Hematopoietic multipotent progenitor cell treated with erythropoietin and hydrocortisone succinate and interleukin-3 and kit ligand, for 4 days (in vitro differentiated cells): Measurements from ENCODE around the gene KCNK2.

ENCODE experiments used
- DNase-seq: peaks from one replicate; pipeline ENCODE4 v3.0.0-alpha.2; 2015

The KCNK2 gene

DNA sequence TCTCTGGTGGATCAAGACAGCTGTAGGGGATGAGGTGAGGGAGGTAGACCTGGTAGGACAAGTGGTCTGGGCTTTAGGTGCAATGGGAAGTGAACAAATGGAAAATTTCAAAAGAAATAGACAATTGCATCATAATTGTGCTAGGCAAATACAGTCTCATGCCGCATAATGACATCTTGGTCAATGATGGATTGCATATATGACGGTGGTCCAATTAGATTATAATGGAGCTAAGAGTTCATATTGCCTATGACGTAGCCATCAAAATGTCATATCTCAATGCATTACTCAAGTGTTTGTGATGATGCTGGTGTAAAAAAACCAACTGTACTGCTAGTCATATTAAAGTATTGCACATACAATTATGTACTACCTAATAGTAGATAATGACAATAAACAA lies 19.0 kb downstream of the KCNK2 start:
- DNase-seq: no peak

DNA sequence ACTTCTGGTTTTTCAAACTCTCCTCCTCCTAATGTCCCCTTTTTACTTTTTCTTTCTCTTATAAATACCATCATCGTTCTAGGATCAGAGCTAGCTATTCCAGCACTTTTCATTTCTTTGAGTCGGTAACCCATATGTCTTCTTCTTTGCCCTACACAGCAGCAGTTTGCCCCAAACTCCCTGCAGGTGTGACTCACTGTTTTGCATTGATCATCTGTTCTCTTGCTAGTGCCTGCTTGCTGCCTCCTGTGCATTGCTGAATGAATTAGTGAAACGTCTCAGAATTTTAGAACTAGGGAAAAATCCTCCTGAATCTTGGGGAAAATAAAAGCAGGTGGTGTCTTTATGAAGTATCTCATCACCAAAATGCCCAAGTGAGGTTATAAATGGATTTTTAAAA lies 21.7 kb downstream of the KCNK2 start:
- DNase-seq: no peak

DNA sequence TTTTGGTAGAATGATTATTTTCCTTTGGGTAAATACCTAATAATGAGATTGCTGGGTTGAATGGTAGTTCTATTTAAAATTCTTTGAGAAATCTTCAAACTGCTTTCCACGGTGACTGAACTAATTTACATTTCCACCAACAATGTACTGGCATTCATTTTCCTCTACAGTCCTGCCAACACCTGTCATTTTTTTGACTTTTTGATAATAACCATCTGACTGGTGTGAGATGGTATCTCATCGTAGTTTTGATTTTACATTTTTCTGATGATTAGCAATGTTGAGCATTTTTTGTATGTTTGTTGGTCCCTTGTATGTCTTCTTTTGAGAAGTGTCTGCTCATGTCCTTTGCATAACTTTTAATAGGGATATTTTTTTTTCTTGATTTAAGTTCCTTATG lies 23.5 kb downstream of the KCNK2 start:
- DNase-seq: no peak

DNA sequence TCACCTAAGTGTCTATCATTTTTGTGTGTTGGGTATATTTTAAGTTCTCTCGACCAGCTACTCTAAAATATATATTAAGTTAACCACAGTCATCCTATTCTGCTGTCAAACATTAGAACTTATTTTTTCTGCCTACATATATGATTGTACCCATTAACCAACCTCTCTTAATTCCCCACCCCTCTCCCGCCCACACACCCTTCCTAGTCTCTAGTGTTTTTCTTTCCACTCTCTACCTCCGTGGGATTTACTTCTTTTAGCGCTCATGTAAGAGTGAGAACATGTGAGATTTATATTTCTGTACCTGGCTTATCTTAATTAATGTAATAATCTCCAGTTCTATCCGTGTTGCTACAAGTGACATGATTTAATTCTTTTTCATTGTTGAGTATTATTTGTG lies 26.6 kb downstream of the KCNK2 start:
- DNase-seq: no peak

DNA sequence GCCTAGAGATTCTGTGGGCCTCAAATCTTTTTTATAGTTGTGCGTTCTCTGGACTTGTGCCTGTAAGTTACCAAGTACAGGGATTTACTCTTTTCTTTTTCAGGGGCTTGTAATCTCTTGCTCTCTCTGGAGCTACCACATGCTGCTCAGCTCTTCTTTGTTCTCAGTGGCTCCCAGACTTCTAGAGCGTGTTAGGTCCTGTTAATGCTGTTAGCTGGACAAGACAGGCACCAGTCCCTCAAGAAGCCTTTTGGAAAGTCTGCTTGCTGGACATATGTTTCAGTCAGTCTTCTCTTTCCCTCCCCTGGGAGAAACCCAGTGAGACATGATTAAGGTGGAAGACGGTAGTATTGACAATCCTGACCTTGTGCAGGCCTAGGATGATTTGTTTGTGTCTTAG lies 29.4 kb downstream of the KCNK2 start:
- DNase-seq: no peak

DNA sequence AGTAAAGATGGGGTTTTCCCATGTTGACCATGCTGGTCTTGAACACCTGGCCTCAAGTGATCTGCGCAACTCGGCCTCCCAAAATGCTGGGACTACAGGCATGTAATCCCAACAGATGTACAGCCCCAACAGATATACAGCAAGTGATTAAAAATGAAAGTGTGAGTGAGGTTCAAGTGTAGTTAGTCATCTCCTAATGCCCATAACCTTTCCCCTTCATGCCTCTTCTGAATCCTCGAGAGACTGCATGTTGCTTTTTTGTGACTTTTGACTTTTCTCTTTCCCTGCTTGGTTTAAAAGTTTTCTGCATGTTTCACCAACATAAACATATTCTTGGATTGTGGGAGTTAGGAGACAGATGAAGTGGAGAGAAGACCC lies 31.2 kb downstream of the KCNK2 start:
- DNase-seq: no peak

DNA sequence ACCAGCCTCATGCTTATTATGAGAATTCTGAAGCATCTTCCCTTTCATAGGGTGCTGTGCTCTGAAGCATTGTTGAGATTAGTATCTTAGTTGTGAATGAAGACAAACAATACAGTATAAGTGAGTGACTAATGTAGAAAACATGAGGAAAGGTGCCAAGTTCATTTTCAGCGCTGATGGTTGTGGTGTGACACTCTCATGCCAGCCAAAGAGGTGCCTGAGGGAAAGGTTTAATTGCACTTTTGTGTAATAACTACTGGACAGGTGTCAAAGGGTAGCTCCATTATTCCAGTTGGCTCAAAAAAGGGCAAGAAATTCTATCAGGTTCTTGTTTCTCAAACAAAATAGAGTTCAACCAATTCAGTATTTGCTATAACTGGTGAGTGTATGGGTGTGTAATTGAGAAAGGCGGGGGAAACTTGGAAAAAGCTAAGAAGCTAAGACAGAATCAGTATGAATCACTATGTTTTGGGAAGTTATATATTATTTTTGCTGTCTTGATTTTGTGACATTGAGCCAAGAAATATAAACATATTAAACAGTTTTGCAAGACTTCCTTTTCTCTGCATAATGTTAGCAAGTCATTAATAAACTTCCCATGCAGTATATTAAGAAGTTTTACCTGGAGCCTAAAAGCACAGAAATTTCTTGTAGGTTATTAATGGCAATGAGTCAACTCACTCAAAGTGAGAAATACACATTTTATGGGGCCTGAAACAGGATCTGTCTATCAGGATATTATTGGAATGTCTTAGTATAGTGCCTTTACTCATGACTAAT lies 31.8 kb downstream of the KCNK2 start:
- no peak for DNase-seq

DNA sequence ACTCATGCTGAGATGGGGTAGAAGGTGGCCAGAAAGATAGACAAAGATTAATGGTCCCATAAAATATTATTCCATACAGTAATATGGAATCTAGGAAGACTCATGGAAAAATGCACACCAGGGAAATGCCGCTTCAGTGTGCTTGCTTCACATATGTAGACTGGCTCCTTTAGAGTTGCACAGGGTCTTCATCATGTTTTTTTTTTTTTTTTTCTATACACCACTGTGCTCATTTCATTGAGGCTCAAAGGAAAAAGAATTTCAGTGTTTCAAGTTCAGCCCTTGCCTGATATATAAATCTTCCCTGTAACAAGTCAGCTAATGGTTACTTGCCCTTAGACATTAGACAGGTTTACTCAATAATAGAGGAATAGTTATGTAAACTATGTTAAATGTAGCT lies 33.2 kb downstream of the KCNK2 start:
- DNase-seq: no peak

DNA sequence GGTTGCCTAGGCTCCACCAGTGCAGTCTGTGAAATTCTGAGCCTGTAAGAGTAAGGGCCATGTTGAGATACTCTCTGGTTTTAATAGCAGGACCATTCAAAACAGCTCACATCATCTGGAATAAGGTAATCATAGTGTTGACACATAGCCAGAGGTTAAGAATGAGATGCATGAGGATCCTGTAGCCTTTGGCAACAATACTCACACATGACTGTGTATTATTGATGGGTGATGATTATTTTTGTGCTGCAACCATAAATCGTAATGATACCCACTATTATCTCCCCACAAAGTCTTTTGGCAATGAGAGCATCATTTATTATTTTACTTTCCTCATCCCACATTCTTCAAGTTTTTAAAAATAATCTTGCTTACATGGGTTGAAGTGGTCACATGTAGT lies 35.5 kb downstream of the KCNK2 start:
- no peak for DNase-seq

DNA sequence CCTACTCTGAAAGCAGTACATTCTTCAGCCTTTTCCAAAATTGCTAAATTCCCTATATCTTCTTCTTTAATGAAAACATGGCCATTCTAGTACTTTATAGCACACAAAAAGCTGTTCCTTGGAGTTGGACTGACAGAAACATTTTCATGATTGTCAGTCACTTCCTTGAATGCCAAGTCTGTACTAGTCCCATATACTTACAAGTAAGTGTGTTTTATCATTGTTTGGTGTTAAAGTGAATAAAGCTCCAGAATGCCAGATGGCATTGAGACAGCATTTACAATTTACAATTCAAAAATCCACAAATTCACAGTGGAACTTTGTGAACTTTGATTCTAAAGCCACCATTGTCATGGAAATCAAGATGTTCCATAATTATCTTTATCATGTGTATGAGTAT lies 36.5 kb downstream of the KCNK2 start:
- no peak for DNase-seq

DNA sequence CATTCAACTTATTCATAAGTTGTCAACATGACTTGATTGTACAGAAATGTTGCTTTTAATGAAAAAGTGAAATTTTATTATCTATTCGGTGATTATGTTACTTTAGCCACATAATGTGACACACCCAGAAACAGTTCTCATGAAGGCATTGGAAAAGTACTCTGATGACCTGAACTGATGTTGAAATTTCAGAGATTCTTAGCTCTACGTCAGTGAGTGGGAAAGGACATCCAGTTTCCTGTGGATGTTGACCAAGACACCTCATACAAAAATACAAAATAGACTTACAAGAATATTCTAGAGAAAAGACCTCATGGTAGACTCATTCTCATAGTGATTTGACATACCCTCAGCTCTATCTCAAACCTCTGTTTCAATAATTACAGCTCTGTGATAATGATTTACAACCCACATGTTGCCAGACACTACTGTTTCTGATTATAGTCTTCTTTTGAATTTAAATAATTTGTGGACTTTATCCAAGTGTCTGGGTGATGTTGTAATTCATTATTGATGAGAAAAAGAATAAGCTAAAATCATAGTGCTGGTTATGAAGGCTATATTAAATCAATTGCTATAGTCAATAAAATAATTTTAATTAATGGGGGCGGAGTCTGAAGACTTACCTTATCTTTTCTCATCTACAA lies 37.3 kb downstream of the KCNK2 start:
- DNase-seq: no peak

DNA sequence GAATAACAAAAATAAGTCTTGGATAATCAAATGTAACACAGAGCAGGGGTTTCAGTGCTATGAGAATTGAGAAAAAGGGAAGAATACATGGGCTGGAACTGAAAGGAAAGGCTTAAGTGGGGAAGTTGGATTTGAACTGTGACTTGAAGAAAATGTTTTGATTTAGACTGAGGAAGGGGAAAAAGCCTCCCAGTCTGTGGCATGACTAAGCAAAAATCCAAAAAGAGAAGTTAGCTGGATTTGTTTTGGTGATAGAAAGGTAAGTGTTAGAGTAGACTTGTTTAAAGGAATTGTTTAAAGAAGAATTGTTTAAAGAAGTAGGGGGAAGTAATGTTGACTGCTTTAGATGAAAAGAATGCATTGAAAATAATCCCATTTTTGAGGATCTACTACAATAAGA lies 46.0 kb downstream of the KCNK2 start:
- peak; percentile 16 for DNase-seq

DNA sequence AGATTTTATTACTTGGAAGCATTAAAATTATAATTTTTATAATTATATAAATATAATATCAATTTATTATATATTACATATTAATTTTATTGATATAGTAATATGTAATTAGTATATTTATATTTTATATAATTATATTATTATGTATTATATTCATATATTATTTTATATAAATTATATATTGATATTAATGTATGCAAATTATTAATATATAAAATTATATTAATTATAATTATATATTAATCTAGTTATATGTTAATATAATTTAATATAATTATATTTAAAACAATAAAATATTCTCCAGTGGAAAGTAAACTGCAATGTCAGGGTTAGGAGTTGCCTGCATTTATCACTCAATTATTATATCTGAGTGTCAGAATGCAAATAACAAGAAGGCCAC lies 48.8 kb downstream of the KCNK2 start:
- no peak for DNase-seq

DNA sequence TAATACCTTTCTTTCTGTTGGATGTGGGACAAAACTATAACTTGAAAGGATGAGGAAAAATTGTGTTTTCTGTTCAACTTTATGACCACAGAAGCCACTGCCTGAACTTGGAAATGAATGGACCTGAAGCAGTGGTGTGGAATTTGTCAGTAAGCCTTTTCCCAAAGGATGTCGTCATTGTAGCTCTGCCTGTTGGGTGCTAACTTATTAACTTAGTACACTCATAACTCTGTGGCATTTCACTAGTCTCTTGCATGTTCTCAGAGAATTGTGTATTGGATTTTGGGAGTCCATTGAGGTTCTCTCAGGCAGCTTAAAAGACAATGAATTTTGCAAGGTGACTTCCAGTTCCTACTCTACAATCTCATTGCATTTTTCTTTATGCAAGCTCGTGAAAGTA lies 49.6 kb downstream of the KCNK2 start:
- DNase-seq: no peak

DNA sequence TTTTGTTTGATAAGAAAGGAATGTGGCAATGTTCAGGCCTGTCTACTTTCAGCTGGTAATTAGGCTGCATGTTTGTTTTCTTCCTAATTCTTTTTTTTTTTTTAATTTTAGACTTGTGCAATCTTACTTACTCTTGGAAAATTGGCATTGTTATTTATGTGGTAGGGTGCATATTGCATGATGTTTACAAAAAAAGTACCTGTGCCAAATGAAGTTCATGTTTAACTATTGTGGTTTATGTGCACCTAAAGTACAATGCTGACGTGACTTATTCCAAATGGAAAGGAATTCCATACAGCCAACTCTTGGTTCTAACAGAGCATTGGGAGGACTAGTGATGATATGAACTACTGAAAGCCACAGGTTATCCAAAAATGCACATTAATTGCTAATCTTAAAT lies 51.0 kb downstream of the KCNK2 start:
- DNase-seq: no peak

DNA sequence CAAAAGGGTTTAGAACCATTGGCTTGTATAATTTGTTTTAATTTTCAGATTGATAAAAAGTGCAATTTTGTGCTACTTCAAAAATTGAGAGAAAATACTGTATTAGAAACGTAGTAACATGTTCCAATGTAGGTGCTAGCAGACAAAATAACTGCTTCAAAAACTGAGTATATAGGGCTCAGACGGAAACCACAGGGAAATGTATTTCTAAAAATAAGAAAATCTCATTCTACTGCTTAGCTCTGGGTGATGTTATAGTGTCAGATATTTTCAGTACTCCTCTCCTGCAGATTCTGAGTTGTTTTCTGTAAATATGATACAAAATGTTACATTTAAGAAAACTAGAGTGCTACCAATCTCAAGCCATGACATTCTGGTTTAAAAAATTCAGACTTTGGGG lies 55.4 kb downstream of the KCNK2 start:
- no peak for DNase-seq

DNA sequence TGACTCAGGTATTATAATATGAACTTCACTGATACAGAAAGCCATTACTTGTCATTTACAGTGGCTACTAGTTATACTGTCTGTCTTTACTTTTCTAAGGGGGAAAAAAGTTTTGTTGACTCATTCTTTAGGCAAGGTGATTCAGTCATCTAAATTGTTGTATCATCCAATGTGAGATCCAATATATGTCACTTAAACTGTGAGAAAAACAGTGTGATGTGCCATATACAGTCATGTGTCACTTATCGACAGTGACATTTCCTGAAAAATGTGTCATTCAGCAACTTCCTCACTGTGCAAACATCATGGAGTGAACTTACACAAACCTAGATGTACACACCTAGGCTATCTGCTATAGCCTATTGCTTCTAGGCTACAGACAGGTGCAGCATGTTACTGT lies 57.6 kb downstream of the KCNK2 start:
- no peak for DNase-seq

DNA sequence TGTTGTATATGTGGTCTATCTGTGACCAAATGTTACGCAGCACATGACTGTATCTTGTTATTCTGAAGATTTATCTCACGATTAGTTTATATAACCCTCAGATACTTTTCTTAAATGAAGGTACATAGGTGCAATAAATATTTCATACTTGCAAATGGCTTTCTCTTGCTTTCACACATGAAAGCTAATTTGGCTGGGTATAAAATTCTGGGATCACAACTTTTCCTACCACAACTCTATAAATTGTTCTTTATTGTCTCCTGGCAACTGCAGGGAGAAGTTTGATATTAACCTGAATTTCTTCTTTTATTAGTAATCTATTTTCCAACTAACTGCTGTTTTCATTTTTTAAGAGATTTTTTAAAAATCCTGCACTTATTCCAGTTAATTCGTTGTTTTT lies 58.9 kb downstream of the KCNK2 start:
- no peak for DNase-seq

DNA sequence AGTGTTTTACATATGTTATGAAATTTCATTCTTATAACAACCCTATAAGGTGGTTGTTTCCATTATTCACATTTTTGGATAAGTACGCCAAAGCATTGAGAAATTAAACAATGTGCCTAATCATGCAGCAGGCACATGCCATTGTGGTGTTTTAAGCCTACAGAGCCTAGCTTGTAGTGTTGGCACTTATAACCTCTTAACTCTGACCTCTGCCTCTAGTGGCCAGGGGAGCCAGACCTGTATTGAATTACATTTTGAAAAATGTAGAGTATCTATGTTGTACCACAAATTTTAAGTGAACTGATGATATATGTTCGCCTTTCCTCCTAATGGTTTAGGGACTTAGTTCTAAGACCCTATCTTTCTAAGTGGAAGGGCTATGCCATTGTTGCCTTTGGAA lies 61.0 kb downstream of the KCNK2 start:
- DNase-seq: no peak

DNA sequence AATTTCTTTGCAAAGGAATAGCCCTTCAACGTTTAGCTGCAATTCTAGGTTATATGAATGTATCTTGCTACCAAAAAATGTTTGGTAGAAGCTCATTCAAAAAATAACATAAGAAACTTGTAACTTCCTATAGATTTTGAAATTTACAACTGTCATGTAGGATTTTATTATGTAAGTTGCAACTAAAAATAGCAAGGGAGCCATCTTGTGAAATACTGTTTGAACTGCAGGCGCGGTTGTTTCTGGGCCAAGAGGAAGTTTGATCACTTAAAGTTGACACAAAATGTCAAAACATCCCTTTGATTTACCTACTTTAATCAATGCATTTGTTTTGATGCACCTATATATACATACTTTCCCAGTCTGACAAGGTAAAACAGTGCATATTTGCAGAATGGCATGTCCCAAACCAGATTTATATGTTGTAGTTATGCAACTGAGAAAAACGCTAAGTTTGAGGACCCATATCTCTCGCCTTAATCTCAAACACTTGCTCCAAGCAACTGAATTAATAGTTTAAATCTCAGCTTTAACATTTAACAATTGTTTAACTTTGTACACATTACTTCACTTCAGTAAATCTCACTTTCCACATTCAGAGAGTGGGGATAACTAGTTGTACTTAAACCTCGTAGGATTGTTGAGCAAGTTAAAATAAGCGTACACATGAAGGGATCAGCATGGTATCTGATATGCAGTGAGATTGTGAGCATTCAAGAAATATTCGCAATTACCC lies 63.9 kb downstream of the KCNK2 start:
- peak; percentile 63 for DNase-seq

DNA sequence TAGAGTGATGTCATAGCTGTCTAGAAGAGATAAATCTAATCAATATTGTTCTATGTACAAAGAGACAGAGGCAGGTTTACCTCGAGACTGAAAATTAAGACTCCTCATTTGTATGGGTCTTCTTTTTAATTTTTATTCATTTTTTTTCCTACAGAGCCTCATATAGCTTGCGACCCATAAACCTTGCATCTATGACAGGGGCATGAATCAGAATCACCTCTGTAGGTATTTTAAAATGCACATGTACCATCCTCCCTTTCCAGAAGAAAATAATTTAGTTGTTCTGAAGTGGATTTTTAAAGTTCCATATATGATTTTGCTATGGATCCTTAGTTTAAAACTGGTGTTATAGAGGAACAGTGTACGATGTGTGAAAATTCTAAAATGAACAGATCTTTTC lies 64.5 kb downstream of the KCNK2 start:
- no peak for DNase-seq

DNA sequence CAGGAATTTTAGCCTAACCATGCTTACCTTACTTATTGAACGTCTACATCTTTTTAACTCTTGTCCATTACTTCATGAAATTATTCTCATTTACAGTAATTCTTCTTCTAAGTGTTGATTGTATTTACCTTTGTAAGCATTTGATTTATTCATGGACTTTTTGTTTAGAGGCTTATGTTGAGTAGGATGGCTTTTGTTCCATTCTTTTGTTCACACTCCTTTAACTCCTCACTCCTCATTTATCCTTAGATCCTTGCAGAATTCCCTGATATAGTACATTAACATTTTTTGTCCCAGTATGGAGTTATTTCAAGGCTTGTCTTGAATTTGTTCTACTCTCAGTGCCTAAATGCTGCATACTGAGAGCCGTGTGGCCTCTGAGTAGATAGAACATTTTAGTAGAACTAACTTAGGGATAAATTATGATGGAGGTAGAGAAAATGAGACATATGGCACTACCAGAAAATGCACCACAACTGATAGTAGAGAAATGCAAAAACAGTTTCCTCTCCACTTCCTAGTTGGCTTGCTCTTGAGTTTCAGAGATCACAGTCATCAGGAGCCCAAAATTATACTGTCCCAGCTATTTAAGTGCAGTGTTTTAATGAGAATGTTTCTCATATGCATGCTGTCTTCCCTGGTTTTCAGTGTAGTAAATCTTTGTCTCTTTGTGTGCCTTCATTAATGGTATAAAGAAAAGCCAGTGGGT lies 69.5 kb downstream of the KCNK2 start:
- DNase-seq: no peak

DNA sequence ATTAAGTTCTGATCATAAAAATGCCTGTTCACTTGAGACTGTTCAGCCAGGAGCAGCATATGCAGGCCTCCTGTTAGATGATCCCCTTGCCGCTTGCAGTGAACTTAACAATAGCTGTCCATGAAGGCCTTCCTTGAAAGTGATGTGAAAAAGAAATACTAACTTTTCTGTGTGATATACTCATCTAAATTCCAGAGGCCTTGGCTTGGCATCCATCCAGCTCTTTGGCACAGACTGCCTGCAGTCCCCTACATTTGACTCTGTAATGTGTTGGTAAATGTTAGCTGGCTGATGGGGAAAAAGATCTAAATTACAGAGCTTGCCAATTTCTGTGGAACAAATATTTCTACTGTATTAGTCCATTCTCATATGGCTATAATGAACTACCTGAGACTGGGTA lies 73.7 kb downstream of the KCNK2 start:
- no peak for DNase-seq

DNA sequence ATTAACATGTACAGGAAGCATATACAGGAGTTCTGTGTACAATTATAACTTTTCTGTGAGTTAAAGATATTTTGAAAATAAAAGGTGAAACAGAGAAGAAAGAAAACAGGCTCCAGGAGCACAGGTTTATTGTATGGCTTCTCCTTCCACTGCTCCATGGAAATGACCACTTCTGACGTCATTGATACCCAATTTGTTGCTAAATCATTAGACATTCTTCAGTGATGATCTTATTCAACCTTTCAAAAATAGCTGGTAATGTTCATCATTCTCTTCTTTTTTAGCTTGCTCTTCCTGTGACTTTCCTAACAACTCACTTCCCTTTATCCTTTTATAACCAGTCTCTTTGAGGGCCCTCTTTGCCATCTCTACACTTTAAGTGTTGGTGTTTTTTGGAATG lies 77.8 kb downstream of the KCNK2 start:
- no peak for DNase-seq
